Hematopoietic multipotent progenitor cell treated with erythropoietin and hydrocortisone succinate and interleukin-3 and kit ligand, for 4 days (in vitro differentiated cells): ENCODE measurements around the gene SLC25A26.
"Not testable (repeated sequence)": the region's sequence is repeated elsewhere in the genome, so short reads cannot be mapped to it uniquely, and the experiment has no call there.

Source experiments
- DNase-seq: peaks from one replicate; pipeline ENCODE4 v3.0.0-alpha.2; 2015

SLC25A26 gene

GRCh38 chr3:66414846-66415245, 194.0 kb downstream of the SLC25A26 start:
- no peak for DNase-seq

- peak; percentile 19 for DNase-seq
Measured at GRCh38 chr3:66415867-66416428, 195.1 kb downstream of the SLC25A26 start.

DNA sequence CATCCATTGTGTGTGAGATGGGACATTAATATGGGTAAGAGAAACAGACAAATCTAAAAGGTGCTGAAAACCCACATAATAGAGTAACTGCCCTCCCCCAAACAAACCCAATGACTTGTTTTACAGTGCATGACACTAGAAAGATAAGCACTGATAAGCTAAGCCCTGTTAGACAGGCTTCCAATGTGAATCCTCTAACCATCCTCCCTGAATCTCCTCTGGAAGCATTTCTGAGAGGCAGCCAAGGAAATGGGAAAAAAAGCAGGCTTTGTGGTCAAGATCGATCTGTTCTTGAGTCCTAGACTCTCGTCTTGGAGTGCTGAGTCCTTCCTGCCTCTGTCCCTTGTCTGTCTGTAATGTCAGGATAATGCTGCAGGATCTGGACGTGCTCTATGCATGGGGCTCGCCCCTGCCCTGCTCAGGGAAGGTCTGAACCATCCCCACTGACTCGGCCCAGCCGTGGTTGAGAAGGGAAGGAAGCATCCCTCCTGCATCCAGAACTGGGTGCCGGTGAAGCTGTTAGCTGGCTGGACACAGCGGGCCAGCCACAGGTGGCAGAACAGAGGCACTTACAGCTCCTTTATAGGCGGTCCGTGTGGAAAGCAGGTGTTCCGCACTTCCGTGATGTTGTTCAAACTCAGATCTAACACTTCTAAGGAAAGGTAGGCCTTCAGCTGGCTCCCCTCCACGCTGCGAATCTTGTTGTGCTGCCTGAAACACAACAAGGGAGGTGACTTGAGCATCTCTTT, 195.9 kb downstream of the SLC25A26 start:
- DNase-seq, result no peak

DNA sequence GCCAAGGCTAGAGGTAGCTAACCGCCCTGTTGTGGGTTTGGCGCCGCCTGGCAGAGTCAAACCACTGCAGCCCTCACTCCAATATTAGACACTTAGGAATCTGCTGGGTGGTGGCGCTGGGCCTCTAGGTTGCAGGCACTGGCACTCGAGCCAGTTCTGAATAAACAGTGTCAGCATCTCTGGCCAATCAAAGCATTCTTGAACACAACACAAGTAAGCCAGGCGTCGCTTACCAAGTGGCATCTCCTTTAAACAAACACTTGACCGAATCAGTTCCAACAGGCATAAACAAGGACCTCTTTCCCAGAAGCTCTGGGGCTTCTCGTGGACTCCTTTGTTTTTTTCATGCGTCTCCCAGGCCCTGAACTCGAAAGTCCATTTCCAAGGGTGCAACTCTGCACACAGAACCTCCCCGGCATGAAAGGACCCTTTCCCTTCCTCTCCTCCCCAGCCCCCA, 197.7 kb downstream of the SLC25A26 start:
- no peak for DNase-seq

DNA sequence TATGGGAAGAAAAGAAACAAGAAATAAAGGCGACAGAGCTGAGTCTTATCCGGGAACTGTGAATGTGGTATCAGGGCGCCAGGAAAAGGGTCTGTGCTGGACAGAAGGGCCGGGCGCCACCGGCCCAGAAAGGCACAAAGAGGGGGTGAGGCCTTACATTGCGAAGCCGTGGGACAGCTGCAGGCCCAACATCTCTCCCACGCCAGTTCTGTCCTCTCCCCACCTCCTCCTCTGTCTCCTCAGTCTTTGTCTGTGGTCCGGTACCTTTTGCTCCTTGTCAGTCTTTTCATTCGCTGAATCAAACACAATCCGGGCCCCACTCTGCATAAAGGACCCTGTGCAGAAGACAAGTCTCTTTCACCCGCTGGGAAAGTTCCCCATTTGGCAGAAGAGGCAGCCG, 198.2 kb downstream of the SLC25A26 start:
- DNase-seq, result no peak

DNA sequence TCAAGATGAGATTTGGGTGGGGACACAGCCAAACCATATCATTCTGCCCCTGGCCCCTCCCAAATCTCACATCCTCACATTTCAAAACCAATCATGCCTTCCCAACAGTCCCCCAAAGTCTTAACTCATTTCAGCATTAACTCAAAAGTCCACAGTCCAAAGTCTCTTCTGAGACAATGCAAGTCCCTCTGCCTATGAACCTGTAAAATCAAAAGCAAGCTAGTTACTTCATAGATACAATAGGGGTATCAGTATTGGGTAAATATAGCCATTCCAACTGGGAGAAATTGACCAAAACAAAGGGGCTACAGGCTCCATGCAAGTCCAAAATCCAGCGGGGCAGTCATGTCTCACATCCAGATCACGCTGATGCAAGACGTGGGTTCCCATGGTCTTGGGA, 200.3 kb downstream of the SLC25A26 start:
- not testable (repeated sequence) for DNase-seq

DNA sequence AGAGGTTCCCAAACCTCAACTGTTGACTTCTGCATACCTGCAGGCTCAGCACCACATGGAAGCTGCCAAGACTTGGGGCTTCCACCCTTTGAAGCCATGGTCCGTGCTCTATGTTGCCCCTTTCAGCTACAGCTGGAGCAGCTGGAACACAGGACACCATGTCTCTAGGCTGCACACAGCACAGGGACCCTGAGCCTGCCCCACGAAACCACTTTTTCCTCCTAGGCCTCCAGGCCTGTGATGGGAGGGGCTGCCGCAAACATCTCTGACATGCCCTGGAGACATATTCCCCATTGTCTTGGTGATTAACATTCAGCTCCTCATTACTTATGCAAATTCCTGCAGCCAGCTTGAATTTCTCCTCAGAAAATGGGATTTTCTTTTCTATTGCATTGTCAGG, 201.1 kb downstream of the SLC25A26 start:
- not testable (repeated sequence) for DNase-seq

DNA sequence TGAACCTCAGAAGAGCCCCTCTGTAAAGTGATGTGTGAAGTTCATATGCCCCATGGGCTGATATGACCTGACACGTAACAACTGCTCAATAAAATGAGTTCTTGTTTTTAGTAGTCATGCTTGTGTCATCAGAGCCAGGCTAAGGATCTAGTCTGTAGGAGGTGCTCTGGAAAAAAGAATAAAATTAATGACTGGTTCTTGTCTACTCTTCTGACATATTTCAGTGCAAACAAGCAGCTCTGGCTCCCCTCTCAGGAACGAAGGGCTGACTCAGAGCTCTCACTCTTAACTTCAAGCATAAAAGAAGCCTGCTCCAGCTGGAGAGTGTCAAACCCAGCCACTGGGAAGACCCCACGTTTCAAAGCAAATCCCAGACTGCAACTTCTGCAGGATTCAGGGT, 203.0 kb downstream of the SLC25A26 start:
- DNase-seq, result no peak

- no peak for DNase-seq
Measured at GRCh38 chr3:66425032-66425431, 204.2 kb downstream of the SLC25A26 start.

- no peak for DNase-seq
Measured at GRCh38 chr3:66425576-66426114, 204.8 kb downstream of the SLC25A26 start.

GRCh38 chr3:66426135-66426534, 205.3 kb downstream of the SLC25A26 start:
- DNase-seq, result no peak

- no peak for DNase-seq
Measured at GRCh38 chr3:66427352-66427751, 206.6 kb downstream of the SLC25A26 start.

DNA sequence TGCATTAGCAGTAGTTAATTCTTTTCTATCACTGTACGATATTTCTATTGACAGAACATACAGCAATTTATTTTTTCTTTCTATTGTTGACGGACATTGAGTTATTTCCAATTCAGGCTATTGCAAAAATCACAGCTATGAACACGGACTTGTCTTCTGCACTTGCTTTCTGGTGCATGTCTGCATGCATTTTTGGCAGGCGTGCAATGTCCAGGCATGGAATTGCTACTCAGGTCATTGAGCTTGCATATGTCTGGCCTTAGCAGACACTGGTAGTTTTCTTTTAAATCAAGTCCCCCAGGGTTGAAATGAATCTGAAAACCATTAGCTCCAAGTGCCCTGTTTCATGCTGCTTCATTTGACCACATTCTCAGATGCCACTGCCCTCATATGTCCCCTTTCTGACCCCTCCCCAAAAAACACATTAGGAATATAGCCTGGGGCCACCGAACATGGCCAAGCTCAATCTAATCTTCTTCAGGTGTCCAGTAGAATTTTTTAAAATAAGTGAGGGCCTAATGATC, 207.2 kb downstream of the SLC25A26 start:
- no peak for DNase-seq
